Smooth muscle cell of the brain vasculature (primary cell): Measurements from ENCODE around the gene OR2M7.
"Not testable (repeated sequence)": the region's sequence is repeated elsewhere in the genome, so short reads cannot be mapped to it uniquely, and the experiment has no call there.

Source experiments
- DNase-seq: peaks from one replicate; pipeline ENCODE4 v3.0.0-alpha.2; 2012; ENCODE audit warnings: low read depth, low spot score

Gene OR2M7

GRCh38 chr1:248324468-248324867, at the start of gene OR2M7:
Gene OR2M7 (minus strand): TSS chr1:248324568. CDS start chr1:248324568, 0 bp downstream.
- DNase-seq: no peak

- no peak for DNase-seq
These were observed 49.4 kb upstream of the OR2M7 start for GRCh38 chr1:248373761-248374160.

GRCh38 chr1:248372394-248372793, 48.0 kb upstream of the OR2M7 start:
- DNase-seq: no peak

- DNase-seq: no peak
These were observed 42.2 kb upstream of the OR2M7 start for GRCh38 chr1:248366609-248367008.

- DNase-seq: no peak
These were observed 36.9 kb upstream of the OR2M7 start, which contains the start of gene OR2T4 for GRCh38 chr1:248361121-248361715. Gene OR2T4 (plus strand): TSS chr1:248361665. CDS start chr1:248361665, 0 bp downstream.

GRCh38 chr1:248359415-248359814, 35.0 kb upstream of the OR2M7 start:
- DNase-seq: no peak

GRCh38 chr1:248348475-248348874, 24.1 kb upstream of the OR2M7 start, which contains the start of gene OR14C36:
Gene OR14C36 (plus strand): TSS chr1:248348775. CDS start chr1:248348775, 0 bp downstream.
- no peak for DNase-seq

- no peak for DNase-seq
These were observed 19.1 kb upstream of the OR2M7 start for GRCh38 chr1:248343451-248343850.

- DNase-seq: no peak
These were observed 7.6 kb downstream of the OR2M7 start for GRCh38 chr1:248316796-248317195.

GRCh38 chr1:248306740-248307139, 17.6 kb downstream of the OR2M7 start:
- not testable (repeated sequence) for DNase-seq

- no peak for DNase-seq
These were observed 18.3 kb downstream of the OR2M7 start for GRCh38 chr1:248306103-248306502.

GRCh38 chr1:248305672-248306071, 18.7 kb downstream of the OR2M7 start:
- DNase-seq: not testable (repeated sequence)

- no peak for DNase-seq
These were observed 21.0 kb downstream of the OR2M7 start, which contains the start of gene OR2T12 for GRCh38 chr1:248303324-248303723. Gene OR2T12 (minus strand): TSS chr1:248303424. CDS start chr1:248295578, 7,846 bp downstream.

- DNase-seq: no peak
These were observed 36.0 kb downstream of the OR2M7 start for GRCh38 chr1:248288391-248288790.

- no peak for DNase-seq
These were observed 46.5 kb downstream of the OR2M7 start, which contains the start of gene OR2T33 for GRCh38 chr1:248277876-248278275. Gene OR2T33 (minus strand): TSS chr1:248277976. CDS start chr1:248273814, 4,162 bp downstream.
